Neural cell (in vitro differentiated cells): Measurements from ENCODE around the gene MLST8. TPM values are rescaled to one million over a fixed set of nuclear protein-coding genes. Genes with fewer than 3 reads are reported as not detected.

Experiments used
- H2AFZ ChIP-seq: fragments of 200-600, 300-800 bp; sonication (generic), shearing (Covaris generic); 2 replicates; pipeline ENCODE4 v1.6.0; 2014; ENCODE audit warnings: low read depth, mild to moderate bottlenecking, antibody characterized with exemption, low read length, moderate library complexity
- H3F3A ChIP-seq: fragments of 200-600 bp; shearing (Covaris generic); 2 replicates; pipeline ENCODE4 v1.6.1; 2016; ENCODE audit warnings: mild to moderate bottlenecking, moderate library complexity, mixed read lengths, antibody characterized with exemption, low read length; ENCODE audit not compliant: insufficient read depth, poor library complexity, severe bottlenecking
- H3K27ac ChIP-seq: fragments of 200-600, 300-800 bp; sonication (generic), shearing (Covaris generic); 2 replicates; pipeline ENCODE4 v1.5.1; 2014; ENCODE audit warnings: mild to moderate bottlenecking, low read length, moderate library complexity
- H3K27me3 ChIP-seq: fragments of 300-800, 200-600 bp; sonication (generic), shearing (Covaris generic); 2 replicates; pipeline ENCODE4 v1.6.0; 2014; ENCODE audit warnings: mild to moderate bottlenecking, low read depth, low read length, moderate library complexity; ENCODE audit not compliant: insufficient read depth
- H3K36me3 ChIP-seq: fragments of 300-800, 200-600 bp; sonication (generic), shearing (Covaris generic); 2 replicates; pipeline ENCODE4 v1.5.1; 2014; ENCODE audit warnings: mild to moderate bottlenecking, antibody characterized with exemption, low read length, moderate library complexity; ENCODE audit not compliant: insufficient read depth
- H3K4me2 ChIP-seq: fragments of 300-800, 200-600 bp; sonication (generic), shearing (Covaris generic); 2 replicates; pipeline ENCODE4 v1.6.0; 2014; ENCODE audit warnings: mild to moderate bottlenecking, low read length
- H3K4me3 ChIP-seq: fragments of 300-800, 200-600 bp; sonication (generic), shearing (Covaris generic); 2 replicates; pipeline ENCODE4 v1.5.1; 2014; ENCODE audit warnings: mild to moderate bottlenecking, low read length, moderate library complexity
- H3K79me2 ChIP-seq: fragments of 200-600 bp; shearing (Covaris generic); replicated peaks from 2 replicates; pipeline ENCODE4 v1.6.0; 2014; ENCODE audit warnings: mild to moderate bottlenecking, low read length, moderate library complexity; ENCODE audit not compliant: insufficient read depth
- H3K9ac ChIP-seq: fragments of 300-800, 200-600 bp; sonication (generic), shearing (Covaris generic); 2 replicates; pipeline ENCODE4 v1.6.1; 2016; ENCODE audit warnings: mild to moderate bottlenecking, low read length, mixed read lengths
- H3K9me2 ChIP-seq: fragments of 200-600 bp; shearing (Covaris generic); 2 replicates; pipeline ENCODE4 v1.6.1; 2016; ENCODE audit warnings: mild to moderate bottlenecking, low read length, mixed read lengths; ENCODE audit not compliant: insufficient read depth
- H3K9me3 ChIP-seq: fragments of 200-600, 300-800 bp; sonication (generic), shearing (Covaris generic); 2 replicates; pipeline ENCODE4 v1.6.1; 2016; ENCODE audit warnings: mild to moderate bottlenecking, mixed run types, low read length, moderate library complexity, mixed read lengths
- H4K20me1 ChIP-seq: fragments of 200-600 bp; shearing (Covaris generic); 2 replicates; pipeline ENCODE4 v1.6.1; 2016; ENCODE audit warnings: mild to moderate bottlenecking, mixed run types; ENCODE audit not compliant: insufficient read depth
- EP300 ChIP-seq: fragments of 450-650 bp; conservative IDR thresholded peaks from 2 replicates; pipeline ENCODE4 v1.6.1; 2014; ENCODE audit warnings: antibody characterized with exemption, mild to moderate bottlenecking, moderate library complexity; ENCODE audit not compliant: poor library complexity, severe bottlenecking
- EZH2 ChIP-seq: fragments of 200-600, 300-800 bp; shearing (Covaris generic), sonication (generic); IDR thresholded peaks from 2 replicates; pipeline ENCODE4 v1.6.1; 2014; ENCODE audit warnings: antibody characterized with exemption, low read length, borderline replicate concordance, mild to moderate bottlenecking; ENCODE audit not compliant: insufficient read depth, poor library complexity, severe bottlenecking
- MXI1 ChIP-seq: fragments of 450-650 bp; conservative IDR thresholded peaks from 2 replicates; pipeline ENCODE4 v1.6.1; 2014; ENCODE audit warnings: antibody characterized with exemption, mild to moderate bottlenecking; ENCODE audit not compliant: poor library complexity, severe bottlenecking
- RAD21 ChIP-seq: fragments of 450-650 bp; conservative IDR thresholded peaks from 2 replicates; pipeline ENCODE4 v1.6.1; 2014; ENCODE audit warnings: antibody characterized with exemption, mild to moderate bottlenecking, moderate library complexity
- SMC3 ChIP-seq: fragments of 450-650 bp; conservative IDR thresholded peaks from 2 replicates; pipeline ENCODE4 v1.6.1; 2014; ENCODE audit warnings: antibody characterized with exemption, mild to moderate bottlenecking, moderate library complexity; ENCODE audit not compliant: poor library complexity
- TAF1 ChIP-seq: IDR thresholded peaks from 2 replicates; pipeline ENCODE4 v1.6.1; 2012; ENCODE audit warnings: low read depth
- polyA plus RNA-seq: library from polyadenylated mRNA; depleted of rRNA; stranded (reverse); fragments of >200 nt; gene quantifications from 2 replicates; pipeline ENCODE4 v1.2.3, GENCODE V29; 2014
- TF ChIP-seq, protein P1 (sequence below): fragments of 450-650 bp; IDR thresholded peaks from 2 replicates; pipeline ENCODE4 v1.5.1; 2014; ENCODE audit warnings: antibody characterized with exemption, mild to moderate bottlenecking, moderate library complexity; ENCODE audit not compliant: poor library complexity, severe bottlenecking
- TF ChIP-seq, protein P2 (sequence below): IDR thresholded peaks from 2 replicates; pipeline ENCODE4 v1.6.1; 2012; ENCODE audit warnings: borderline replicate concordance

The MLST8 gene
- polyA plus RNA-seq, 1 donor from 2014 or later: 13.5 TPM

DNA sequence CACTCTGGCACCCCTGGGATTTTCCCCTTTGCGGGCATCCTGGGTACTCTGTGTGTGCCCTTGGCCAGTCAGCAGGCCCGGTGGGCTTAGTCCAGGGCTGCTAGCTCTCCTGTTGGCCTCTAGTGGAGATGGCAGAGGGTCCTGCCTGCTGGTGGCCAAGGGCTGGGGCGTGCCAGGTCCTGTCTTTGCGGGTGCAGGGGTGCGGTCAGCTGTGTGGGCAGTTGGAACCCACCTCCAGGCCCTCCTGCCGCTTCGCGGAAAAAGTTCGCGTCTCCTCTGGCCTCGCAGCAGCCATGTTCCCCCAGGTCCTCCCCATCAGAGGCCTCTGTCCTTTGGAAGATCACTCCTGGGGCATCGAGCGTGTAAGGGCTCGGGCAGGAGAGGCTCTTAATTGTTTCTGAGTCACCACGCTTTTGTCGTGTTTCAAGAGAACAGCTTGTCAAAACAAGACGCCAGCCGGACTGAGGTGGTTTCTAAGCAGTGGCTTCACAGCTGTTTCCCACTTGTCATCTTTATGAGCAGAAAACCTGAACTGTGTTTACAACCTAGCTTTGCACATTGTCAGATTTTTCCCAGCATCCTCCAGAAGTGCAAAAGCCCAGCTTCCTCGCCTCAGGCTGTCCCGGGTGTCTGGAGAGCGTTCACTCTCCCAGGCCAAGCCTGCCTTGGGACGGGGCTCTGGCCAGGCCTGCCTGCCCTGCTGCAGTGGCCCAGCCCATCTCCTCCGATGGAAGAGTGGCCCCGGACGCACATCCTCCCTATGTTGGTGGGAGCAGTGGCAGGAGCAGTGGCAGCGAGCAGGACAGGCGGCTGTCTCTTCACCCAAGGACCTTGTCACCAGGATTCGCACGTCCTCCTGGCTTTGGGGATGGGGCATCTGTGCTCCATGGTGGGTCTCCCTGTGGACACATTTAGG, 26.0 kb downstream of the MLST8 start:
- Histone ChIP-seq H3F3A (no peaks in the 10 kb centered on the region), H4K20me1 (no peaks in the 10 kb centered on the region), H3K9me2 (no peaks in the 10 kb centered on the region), H3K27me3 (peaks cover 3% of the 10 kb centered on the region), H3K4me3 (no peak overlapping the region), H3K9me3 (no peaks in the 10 kb centered on the region), H3K27ac (no peak overlapping the region), H3K9ac (no peak overlapping the region), H3K4me2 (no peak overlapping the region), H2AFZ (no peak overlapping the region), H3K79me2 (peaks cover 4% of the 10 kb centered on the region), H3K36me3 (no peaks in the 10 kb centered on the region)
- no peak for TF ChIP-seq EP300
- TF ChIP-seq TAF1: no peak
- TF ChIP-seq, protein P1, sequence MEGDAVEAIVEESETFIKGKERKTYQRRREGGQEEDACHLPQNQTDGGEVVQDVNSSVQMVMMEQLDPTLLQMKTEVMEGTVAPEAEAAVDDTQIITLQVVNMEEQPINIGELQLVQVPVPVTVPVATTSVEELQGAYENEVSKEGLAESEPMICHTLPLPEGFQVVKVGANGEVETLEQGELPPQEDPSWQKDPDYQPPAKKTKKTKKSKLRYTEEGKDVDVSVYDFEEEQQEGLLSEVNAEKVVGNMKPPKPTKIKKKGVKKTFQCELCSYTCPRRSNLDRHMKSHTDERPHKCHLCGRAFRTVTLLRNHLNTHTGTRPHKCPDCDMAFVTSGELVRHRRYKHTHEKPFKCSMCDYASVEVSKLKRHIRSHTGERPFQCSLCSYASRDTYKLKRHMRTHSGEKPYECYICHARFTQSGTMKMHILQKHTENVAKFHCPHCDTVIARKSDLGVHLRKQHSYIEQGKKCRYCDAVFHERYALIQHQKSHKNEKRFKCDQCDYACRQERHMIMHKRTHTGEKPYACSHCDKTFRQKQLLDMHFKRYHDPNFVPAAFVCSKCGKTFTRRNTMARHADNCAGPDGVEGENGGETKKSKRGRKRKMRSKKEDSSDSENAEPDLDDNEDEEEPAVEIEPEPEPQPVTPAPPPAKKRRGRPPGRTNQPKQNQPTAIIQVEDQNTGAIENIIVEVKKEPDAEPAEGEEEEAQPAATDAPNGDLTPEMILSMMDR: no peak
- no peak for TF ChIP-seq EZH2
- TF ChIP-seq RAD21: no peak
- no peak for TF ChIP-seq MXI1
- no peak for TF ChIP-seq SMC3
- TF ChIP-seq, protein P2, sequence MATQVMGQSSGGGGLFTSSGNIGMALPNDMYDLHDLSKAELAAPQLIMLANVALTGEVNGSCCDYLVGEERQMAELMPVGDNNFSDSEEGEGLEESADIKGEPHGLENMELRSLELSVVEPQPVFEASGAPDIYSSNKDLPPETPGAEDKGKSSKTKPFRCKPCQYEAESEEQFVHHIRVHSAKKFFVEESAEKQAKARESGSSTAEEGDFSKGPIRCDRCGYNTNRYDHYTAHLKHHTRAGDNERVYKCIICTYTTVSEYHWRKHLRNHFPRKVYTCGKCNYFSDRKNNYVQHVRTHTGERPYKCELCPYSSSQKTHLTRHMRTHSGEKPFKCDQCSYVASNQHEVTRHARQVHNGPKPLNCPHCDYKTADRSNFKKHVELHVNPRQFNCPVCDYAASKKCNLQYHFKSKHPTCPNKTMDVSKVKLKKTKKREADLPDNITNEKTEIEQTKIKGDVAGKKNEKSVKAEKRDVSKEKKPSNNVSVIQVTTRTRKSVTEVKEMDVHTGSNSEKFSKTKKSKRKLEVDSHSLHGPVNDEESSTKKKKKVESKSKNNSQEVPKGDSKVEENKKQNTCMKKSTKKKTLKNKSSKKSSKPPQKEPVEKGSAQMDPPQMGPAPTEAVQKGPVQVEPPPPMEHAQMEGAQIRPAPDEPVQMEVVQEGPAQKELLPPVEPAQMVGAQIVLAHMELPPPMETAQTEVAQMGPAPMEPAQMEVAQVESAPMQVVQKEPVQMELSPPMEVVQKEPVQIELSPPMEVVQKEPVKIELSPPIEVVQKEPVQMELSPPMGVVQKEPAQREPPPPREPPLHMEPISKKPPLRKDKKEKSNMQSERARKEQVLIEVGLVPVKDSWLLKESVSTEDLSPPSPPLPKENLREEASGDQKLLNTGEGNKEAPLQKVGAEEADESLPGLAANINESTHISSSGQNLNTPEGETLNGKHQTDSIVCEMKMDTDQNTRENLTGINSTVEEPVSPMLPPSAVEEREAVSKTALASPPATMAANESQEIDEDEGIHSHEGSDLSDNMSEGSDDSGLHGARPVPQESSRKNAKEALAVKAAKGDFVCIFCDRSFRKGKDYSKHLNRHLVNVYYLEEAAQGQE: no peak

DNA sequence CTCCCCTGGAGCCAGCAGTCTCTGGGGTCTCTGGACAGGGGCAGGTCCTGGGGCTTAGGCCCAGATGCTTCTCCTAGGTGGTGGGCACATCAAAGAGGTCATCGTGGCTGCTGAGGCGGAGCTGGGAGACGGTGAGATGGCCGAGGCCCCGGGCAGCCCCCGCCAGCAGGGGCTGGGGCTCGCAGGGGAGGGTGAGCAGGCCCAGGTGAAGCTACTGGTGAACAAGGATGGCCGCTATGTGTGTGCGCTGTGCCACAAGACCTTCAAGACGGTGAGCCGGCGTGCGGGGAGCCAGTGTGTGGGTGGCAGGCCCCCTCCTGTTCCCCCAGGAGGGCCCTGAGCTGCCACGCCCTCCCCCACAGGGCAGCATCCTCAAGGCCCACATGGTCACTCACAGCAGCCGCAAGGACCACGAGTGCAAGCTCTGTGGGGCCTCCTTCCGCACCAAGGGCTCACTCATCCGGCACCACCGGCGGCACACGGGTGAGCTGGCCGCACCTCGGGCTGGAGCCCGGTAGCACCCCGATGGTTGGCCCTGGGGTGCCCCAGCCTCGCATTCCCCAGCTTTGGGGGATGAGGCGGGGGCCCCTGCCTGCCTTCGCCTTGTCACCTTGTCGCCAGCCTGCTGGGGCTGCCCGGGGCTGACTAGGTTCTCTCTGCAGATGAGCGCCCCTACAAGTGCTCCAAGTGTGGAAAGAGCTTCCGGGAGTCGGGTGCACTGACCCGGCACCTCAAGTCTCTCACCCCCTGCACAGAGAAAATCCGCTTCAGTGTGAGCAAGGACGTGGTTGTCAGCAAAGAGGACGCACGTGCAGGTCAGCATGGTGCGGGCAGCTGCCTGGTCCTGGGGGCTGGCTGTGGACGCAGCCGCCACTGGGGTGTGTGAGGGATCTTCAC, 27.1 kb downstream of the MLST8 start:
- H2AFZ ChIP-seq: no peak overlapping the region
- no peak overlapping the region for H3K27ac ChIP-seq
- H4K20me1 ChIP-seq: no peaks in the 10 kb centered on the region
- peaks cover 14% of the 10 kb centered on the region for H3K27me3 ChIP-seq
- H3K9me2 ChIP-seq: no peaks in the 10 kb centered on the region
- TF ChIP-seq EZH2 (no peak), TAF1 (no peak)
- TF ChIP-seq, protein P1: no peak
- no peaks in the 10 kb centered on the region for H3K79me2 ChIP-seq
- H3K4me2 ChIP-seq: no peak overlapping the region
- H3F3A ChIP-seq: no peaks in the 10 kb centered on the region
- no peak overlapping the region for H3K9ac ChIP-seq
- H3K4me3 ChIP-seq: no peak overlapping the region
- no peaks in the 10 kb centered on the region for H3K9me3 ChIP-seq
- no peaks in the 10 kb centered on the region for H3K36me3 ChIP-seq
